ENCODE results near the gene YTHDF2.

DNA sequence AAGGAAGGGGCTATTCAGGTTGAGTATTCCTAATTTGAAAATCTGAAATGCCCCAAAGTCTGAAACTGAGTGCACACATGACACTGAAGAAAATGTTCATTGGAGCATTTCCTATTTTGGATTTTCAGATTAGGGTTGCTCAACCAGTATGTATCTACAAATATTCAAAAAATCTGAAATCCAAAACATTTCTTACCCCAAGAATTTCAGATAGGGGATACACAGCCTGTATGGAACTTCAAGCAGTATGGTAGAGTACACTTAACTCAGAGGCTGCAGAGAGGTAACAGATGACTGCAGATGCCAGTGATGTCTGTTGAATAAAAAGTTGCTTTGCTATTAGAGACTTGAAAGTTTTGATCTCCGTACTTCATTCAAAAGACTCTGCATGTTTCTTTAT, 19.0 kb downstream of the YTHDF2 start:
- TF ChIP-seq, protein P1, sequence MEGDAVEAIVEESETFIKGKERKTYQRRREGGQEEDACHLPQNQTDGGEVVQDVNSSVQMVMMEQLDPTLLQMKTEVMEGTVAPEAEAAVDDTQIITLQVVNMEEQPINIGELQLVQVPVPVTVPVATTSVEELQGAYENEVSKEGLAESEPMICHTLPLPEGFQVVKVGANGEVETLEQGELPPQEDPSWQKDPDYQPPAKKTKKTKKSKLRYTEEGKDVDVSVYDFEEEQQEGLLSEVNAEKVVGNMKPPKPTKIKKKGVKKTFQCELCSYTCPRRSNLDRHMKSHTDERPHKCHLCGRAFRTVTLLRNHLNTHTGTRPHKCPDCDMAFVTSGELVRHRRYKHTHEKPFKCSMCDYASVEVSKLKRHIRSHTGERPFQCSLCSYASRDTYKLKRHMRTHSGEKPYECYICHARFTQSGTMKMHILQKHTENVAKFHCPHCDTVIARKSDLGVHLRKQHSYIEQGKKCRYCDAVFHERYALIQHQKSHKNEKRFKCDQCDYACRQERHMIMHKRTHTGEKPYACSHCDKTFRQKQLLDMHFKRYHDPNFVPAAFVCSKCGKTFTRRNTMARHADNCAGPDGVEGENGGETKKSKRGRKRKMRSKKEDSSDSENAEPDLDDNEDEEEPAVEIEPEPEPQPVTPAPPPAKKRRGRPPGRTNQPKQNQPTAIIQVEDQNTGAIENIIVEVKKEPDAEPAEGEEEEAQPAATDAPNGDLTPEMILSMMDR (IDR thresholded peaks at IDR 0.05 in 4 of 5, conservative IDR thresholded peaks at IDR 0.05 in 1 of 5): no peak
- no peak for TF ChIP-seq POLR2A (IDR thresholded peaks at IDR 0.05)

Measured in gastrocnemius medialis (tissue), 4 donors.